ENCODE data around the gene USP31. TPM values are rescaled to one million over a fixed set of nuclear protein-coding genes. Genes with fewer than 3 reads are reported as not detected.
A peak's percentile ranks its signal among the peaks of the same experiment; 100 is the strongest.

Gene USP31
- total RNA-seq, 2 donors from 2014 or later: 4.6 to 9.0 TPM

DNA sequence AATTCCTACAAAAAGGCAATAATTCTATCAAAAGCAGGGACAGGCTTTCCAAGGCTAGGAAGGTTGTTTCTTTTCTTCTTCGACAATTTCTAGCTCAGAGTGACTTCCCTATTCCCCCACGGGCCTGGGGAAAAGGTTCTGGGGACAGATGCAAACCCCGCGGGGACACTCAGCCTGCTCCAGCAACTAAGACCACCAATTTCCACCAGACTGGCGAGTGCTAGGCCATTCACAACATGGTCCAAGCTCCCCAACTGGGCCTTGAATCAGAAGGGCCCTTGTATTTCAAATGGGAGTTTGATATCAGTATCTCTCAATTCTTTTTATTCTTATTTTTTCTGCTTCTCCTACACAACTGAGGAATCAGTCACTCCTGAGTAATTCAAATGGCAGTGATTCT is 86.7 kb downstream of the USP31 start:
- no peaks in the 10 kb centered on the region for H3K9me3 Mint-ChIP-seq
- DNase-seq (ENCODE audit: low spot score in 2 of 2): no peak
- no peak overlapping the region for H3K27ac Mint-ChIP-seq
- ATAC-seq: no peak
- no peaks in the 10 kb centered on the region for H3K36me3 Mint-ChIP-seq

DNA sequence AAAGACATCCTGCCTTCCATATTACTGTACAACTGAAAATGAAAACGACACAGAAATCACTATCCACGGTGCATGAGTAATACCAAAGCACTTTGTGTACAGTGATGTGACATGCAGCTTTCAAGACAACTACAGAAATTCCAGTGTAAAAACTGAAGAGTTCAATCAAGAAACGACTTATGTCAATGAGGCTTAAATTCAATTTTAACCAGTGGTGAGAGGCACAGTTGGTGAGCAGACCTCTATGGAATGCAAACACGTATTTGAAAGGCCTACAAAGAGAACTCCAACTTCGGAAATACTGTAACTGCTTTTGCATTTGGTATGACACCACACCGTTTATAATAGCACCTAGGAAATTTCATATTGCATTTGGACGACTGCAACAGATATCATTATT is 87.6 kb downstream of the USP31 start:
- no peaks in the 10 kb centered on the region for H3K36me3 Mint-ChIP-seq
- H3K9me3 Mint-ChIP-seq: no peaks in the 10 kb centered on the region
- ATAC-seq (no peak), DNase-seq (ENCODE audit: low spot score in 2 of 2) (no peak)
- no peak overlapping the region for H3K27ac Mint-ChIP-seq

DNA sequence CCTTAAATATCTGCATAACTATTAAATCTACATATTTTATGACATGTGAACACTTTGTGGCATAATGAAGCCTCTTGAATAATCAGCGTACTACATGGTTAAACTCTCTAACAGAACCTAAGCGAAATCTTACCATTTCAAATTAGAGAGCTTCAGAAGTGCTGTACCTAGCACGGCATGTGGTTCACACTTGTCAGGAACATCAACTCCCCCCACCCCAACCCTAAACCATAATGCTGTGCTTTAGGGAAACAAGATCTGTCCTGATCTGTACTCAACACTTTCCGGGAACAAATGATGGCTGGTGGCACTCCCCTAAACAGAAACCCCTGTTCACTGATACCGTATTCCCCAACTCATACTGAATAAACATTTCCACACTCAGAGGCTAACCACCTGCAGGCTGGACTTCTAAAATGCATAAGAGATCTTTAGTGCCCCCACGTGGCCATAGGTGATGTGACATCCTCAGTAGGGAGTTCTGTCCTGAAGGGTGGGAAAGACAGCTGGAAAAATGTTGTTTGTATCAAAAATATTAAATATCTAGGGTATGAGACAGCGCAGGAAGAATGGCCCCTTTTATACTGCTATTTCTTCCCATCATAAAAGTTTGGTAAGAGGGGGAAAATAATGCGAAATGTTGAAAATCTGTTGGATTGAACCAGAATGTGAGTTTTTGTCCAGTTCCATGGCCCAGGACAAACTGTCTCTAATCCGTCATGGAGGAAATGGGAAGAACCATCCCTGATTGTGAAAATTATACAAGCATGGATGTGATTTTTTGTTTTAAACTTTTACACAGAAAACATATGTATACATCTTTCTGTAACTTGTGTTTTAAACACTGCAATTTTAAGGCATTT is 88.6 kb downstream of the USP31 start:
- Mint-ChIP-seq H3K9me3 (no peaks in the 10 kb centered on the region), H3K36me3 (no peaks in the 10 kb centered on the region), H3K27ac (no peak overlapping the region)
- ATAC-seq: peak; percentile 75 to 76
- peak in 1 of 2 donors; percentile 41 for DNase-seq (ENCODE audit: low spot score in 2 of 2)

DNA sequence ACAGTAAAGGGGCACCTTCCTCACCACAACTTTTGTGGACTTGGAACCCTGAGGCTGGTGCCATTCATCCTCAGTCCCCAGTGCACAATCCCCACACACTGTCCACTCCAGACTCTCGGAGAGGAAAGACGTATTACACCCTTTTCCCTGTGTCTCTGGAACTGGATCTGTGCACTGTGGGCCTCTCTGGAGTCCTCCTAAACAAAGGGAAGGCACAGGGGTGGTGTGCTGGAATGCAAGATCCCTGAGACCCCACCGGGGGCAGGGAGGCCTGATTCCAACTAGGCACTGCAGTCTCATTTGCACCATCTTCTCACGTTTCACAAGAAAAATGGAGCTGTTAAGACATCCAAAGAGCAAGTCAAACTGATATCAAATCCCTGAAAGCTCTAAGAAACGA is 89.8 kb downstream of the USP31 start:
- H3K36me3 Mint-ChIP-seq: no peaks in the 10 kb centered on the region
- H3K9me3 Mint-ChIP-seq: no peaks in the 10 kb centered on the region
- no peak overlapping the region for H3K27ac Mint-ChIP-seq
- no peak for ATAC-seq
- DNase-seq (ENCODE audit: low spot score in 2 of 2): no peak

DNA sequence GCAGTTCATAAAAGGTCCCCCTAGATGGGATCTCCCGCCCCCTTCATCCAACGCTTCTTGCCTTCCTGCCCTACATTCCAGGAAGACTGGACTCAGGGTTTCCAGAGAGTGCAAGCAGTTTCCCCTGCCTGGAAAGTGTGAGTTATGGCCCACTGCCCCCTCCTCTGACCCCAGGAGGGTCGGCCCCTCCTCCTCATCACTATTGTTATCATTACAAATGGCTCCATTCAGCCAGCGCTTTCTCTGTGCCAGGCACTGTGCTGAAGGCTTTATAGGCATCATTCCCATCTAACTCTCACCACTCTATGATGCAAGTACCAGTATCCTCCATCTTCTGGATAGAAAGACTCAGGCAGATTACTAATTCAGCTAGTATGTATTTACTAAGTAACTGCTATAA is 90.7 kb downstream of the USP31 start:
- no peak for DNase-seq (ENCODE audit: low spot score in 2 of 2)
- no peaks in the 10 kb centered on the region for H3K9me3 Mint-ChIP-seq
- no peak overlapping the region for H3K27ac Mint-ChIP-seq
- H3K36me3 Mint-ChIP-seq: no peaks in the 10 kb centered on the region
- ATAC-seq: no peak

DNA sequence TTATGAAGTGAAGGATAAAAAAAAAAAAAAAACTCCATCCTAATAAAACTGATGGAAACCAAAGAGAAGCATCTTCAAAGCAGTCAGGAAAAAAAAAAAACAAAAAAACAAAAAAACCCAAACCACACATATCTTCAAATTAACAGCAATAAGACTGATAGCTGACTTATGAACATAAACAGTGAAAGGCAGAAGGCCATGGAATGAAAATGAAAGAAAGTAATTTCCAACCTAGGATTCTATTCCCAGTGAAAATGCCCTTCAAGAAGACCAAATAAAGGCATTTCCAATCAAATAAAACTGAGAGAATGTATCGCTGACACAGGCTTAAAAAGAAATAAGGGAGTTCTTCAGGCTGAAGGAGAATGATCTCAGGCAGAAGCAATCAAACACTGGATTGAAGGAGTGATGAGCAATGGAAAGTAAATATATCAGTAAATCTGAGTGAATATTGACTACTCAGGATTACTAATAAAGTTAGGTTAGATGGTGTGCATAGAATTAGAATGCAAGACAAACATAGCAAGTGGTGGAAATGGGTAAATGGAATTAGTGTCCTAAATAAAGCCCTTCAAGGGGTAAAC is 92.1 kb downstream of the USP31 start:
- Mint-ChIP-seq H3K36me3 (no peaks in the 10 kb centered on the region), H3K9me3 (no peaks in the 10 kb centered on the region), H3K27ac (no peak overlapping the region)
- ATAC-seq (no peak), DNase-seq (ENCODE audit: low spot score in 2 of 2) (no peak)

DNA sequence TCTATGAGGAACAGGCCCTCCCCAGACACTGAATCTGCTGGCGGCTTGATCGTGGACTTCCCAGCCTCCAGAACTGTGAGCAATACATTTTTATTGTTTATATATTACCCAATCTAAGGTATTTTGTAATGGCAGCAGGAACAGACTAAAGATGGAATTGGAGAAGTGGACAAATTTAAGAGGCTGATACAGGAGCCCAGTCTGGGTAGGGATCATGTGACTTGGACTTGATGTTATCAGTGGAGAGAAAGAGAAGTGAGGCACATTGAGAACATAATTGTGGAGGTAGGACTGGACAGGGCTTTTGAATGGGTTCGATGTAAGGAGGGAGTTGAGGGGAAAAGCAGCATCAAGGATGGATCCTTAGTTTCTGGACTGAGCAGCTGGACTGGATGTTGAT is 93.8 kb downstream of the USP31 start:
- no peak overlapping the region for H3K27ac Mint-ChIP-seq

DNA sequence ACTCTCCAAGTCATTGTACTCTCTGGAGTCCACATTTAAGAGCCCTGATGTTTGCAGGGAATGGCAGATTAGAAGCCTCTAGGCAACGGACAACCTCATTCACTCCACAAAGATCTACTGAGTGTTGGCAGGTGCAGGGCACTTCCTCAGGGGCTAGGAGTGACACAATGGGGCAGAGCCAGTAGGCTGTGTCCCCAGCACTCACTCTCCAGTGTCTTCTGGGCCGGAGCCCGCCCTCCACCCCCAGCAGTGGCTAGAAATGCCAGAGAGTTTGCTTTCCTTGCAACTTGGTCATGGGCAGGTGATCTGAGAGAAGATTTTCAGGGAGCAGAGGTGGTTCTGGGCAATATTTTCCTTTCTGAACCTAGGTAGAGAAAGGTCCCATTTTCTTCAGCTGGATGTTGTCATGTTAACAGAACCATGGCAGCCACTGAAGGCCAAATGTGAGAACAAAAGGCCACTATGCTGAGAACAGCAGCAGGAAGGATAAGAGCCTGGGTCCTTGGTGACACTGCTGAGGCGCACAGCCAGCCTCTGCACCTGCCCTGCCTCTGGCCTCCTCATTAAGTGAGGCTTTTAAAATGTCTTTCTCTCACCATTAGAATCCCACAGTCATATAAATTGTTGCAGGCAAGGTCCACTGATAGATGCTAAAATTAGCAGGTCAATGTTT is 96.2 kb downstream of the USP31 start:
- ATAC-seq (no peak), DNase-seq (ENCODE audit: low spot score in 2 of 2) (no peak)
- no peaks in the 10 kb centered on the region for H3K9me3 Mint-ChIP-seq
- H3K36me3 Mint-ChIP-seq: no peaks in the 10 kb centered on the region
- H3K27ac Mint-ChIP-seq: no peak overlapping the region

More for the DNA sequence above, 93.8 kb downstream of the USP31 start:
- ATAC-seq (no peak), DNase-seq (ENCODE audit: low spot score in 2 of 2) (no peak)
- no peaks in the 10 kb centered on the region for H3K9me3 Mint-ChIP-seq
- H3K36me3 Mint-ChIP-seq: no peaks in the 10 kb centered on the region

DNA sequence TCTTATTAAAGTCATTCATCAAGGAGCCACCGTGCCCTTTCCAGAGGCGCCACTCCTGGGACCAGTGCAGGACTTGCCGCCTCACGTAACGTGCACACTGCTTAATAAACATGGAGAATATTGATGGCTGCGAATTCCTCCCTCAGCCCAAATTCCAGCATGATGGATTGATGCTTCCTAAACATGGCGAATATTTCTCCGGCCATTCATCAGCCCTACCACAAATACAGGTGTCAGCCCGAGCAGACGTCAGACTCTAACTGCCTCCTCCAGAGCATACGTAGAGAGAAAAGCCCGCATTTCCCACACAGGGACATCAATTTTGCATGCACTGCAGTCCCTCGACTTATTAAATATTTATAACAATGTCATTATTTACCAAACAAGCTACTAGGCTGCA is 97.0 kb downstream of the USP31 start:
- no peak overlapping the region for H3K27ac Mint-ChIP-seq
- no peaks in the 10 kb centered on the region for H3K9me3 Mint-ChIP-seq

DNA sequence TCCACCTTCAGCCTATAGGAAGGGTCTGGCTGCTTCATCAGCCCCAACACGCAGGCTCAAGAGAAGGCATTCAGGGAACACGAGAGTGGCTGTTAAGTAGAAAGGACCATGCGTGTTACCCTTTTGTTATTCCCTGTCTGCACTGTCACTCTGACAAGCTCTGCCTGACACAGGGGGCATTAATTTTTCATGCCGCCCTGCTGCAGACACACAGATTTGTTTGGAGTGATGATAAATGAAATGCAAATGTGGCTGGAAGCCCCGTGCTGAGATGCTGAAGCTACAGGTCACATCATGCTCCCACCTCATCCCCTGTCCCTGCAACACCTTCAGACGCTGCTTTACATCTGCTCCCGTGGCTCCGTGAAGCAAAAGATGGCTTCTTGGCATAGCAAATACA is 97.7 kb downstream of the USP31 start:
- DNase-seq (ENCODE audit: low spot score in 2 of 2): no peak
- no peaks in the 10 kb centered on the region for H3K36me3 Mint-ChIP-seq
- H3K9me3 Mint-ChIP-seq: no peaks in the 10 kb centered on the region
- no peak for ATAC-seq
- no peak overlapping the region for H3K27ac Mint-ChIP-seq

More for the DNA sequence above, 97.0 kb downstream of the USP31 start:
- ATAC-seq (no peak), DNase-seq (ENCODE audit: low spot score in 2 of 2) (no peak)
- no peaks in the 10 kb centered on the region for H3K36me3 Mint-ChIP-seq

DNA sequence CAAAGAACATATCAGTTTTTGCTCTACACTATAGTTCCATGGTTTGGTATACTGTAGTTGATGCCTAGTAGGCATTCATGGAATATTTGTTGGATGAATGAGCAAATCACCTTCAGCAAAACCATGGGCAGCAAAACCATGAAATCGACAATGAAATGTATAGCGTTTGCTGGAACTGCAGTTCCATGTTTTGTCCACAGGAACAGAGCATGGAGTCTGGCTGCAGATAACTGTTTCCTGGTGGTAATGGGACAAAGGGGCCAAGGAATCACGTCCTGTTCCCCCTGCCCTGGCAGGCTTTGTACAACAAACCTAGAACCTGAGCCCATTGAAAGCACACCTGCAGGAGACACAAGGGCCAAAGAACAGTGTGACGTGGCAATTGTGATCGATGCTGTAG is 101.1 kb downstream of the USP31 start:
- Mint-ChIP-seq H3K27ac (no peak overlapping the region), H3K9me3 (peaks cover 9 to 11% of the 10 kb centered on the region in 2 donors), H3K36me3 (no peaks in the 10 kb centered on the region)
- no peak for ATAC-seq
- no peak for DNase-seq (ENCODE audit: low spot score in 2 of 2)

DNA sequence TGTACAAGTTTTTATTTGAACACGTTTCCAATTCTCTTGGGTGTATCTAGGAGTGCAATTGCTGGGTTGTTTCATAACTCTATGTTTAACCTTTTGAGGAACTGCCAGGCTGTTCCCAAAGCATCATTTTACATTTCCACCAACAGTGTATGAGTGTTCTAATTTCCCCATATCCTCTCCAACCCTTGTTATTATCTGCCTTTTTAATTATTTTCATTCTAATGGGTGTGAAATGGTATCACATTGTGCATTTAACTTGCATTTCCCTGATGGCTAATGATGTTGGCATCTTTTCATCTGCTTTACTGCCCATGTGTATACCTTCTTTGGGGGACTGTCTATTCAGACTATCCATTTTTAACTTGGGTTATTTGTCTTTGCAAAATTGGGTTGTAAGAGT is 104.2 kb downstream of the USP31 start:
- Mint-ChIP-seq H3K27ac (no peak overlapping the region), H3K9me3 (peaks cover 9 to 11% of the 10 kb centered on the region in 2 donors), H3K36me3 (no peaks in the 10 kb centered on the region)
- ATAC-seq: no peak
- no peak for DNase-seq (ENCODE audit: low spot score in 2 of 2)

DNA sequence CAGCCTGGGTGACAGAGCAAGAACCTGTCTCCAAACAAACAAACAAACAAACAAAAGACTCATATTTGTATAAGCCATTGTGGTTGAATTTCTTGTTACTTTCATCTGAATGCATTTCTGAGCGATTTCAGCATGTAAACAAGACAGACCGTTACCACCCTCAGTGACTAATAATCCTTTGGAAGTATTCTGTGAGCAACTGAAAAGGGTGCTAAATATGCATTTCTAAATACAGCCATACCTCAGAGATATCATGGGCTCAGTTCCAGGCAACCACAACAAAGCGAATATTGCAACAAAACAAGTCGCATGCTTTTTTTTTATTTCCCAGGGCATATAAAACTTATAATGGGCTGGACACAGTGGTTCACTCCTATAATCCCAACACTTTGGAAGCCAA is 109.0 kb downstream of the USP31 start:
- no peak for ATAC-seq
- no peak for DNase-seq (ENCODE audit: low spot score in 2 of 2)
- no peaks in the 10 kb centered on the region for H3K36me3 Mint-ChIP-seq
- no peak overlapping the region for H3K27ac Mint-ChIP-seq
- H3K9me3 Mint-ChIP-seq: peaks cover 14 to 16% of the 10 kb centered on the region in 2 donors

DNA sequence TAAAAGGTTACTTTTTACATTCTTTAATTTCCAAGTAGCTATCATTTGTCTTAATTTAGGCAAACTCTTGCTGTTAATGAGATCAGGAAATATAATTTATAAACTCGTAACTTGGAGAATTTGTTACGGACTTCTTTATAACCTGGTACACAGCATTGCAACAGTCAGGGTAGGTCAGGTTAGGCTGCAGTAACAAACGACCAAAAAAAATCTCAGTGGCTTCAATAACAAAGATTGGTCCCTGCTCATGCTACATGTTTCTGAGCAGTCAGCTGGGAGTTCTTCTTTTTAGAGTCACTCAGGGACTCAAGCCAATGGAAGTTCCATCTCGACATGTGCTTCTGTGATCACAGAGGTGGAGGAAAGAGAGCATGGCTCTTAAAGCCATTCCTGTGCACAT is 110.1 kb downstream of the USP31 start:
- H3K27ac Mint-ChIP-seq: no peak overlapping the region
- no peak for DNase-seq (ENCODE audit: low spot score in 2 of 2)
- H3K9me3 Mint-ChIP-seq: peaks cover 8 to 17% of the 10 kb centered on the region in 2 donors
- no peak for ATAC-seq
- H3K36me3 Mint-ChIP-seq: no peaks in the 10 kb centered on the region

DNA sequence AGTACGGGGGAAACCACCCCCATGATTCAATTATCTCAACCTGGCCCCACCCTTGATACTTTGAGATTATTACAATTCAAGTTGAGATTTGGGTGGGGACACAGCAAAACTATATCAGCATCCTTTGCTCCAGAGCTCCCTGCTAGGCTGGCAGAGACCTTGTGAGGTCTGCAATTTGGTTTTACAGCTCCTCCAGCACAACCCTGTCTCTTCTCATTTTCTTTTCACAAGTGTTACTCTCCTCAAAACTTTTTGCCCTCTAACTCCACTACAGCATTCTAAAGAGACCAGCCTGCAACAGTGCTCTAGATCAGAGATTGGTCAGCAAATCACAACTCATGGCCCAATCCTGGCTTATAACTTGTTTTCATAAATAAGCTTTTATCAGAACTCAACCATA is 114.0 kb downstream of the USP31 start:
- peaks cover 11 to 29% of the 10 kb centered on the region in 2 donors for H3K9me3 Mint-ChIP-seq
- no peak for DNase-seq (ENCODE audit: low spot score in 2 of 2)
- no peak overlapping the region for H3K27ac Mint-ChIP-seq
- no peak for ATAC-seq
- H3K36me3 Mint-ChIP-seq: peaks cover 5 to 6% of the 10 kb centered on the region in 2 donors

DNA sequence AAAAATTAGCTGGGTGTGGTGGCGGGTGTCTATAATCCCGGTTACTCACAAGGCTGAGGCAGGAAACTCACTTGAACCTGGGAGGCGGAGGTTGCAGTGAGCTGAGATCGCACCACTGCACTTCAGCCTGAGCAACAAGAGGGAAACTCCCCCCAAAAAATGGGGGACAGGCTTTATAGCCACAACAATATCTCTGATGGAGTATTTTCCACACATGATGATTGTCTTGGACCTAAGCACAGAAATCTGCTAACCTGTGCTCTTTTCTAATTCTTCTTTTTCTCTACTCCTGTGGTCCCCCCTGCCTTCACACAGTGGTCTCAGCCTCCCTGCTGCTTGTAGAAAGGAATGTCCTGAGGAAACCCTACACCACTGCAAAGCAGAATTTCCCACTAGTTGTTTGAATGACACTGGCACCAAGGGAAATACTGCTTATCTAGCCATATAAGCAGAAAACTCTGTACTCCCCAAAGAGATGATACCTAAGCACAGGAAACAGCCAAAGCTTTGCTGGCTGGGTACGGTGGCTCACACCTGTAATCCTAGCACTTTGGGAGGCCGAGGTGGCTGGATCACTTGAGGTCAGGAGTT is 117.6 kb downstream of the USP31 start:
- ATAC-seq: no peak
- no peak for DNase-seq (ENCODE audit: low spot score in 2 of 2)
- H3K9me3 Mint-ChIP-seq: peaks cover 11 to 29% of the 10 kb centered on the region in 2 donors
- H3K27ac Mint-ChIP-seq: no peak overlapping the region
- peaks cover 5 to 6% of the 10 kb centered on the region in 2 donors for H3K36me3 Mint-ChIP-seq

DNA sequence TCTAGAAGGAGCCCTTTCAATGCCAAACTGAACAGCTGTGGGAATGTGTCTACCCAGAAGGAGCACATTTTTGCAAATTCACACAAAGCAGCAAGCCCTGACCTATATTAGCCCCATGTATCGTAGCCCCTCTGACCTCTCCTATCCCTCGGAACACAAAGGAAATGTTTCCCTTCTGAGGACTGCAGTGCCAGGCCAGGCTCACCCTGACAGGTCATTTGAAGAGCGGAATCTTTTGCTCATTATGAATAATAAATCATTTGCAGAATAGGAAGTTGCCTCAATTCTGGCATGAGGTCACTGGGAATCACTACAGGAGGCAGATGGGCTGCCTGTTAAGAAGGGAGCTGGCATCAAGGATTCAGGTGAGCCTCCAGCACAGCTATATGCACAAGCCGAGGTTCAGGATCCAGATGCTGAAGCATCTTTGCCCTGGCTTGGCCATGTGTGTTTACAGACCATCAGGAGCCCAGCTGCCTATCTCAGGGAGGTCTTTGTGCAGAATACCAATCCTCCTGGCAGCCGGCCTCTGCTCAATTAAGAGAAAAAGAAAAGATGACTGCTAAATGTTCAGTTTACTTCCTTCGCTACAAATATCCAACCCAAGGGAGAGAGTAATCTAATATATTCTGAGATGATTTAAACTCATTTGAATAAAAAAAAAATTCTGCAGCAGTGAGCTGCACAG is 119.4 kb downstream of the USP31 start:
- H3K27ac Mint-ChIP-seq: no peak overlapping the region
- ATAC-seq: no peak
- peaks cover 5 to 6% of the 10 kb centered on the region in 2 donors for H3K36me3 Mint-ChIP-seq
- DNase-seq (ENCODE audit: low spot score in 2 of 2): no peak
- peaks cover 7 to 19% of the 10 kb centered on the region in 2 donors for H3K9me3 Mint-ChIP-seq

All from activated naive CD4-positive, alpha-beta T cell treated with anti-CD3 and anti-CD28 coated beads, Interleukin-2, amount 50 U/mL, for 72 hours (primary cell).